HG03108 (cell line): ENCODE data around the gene CCDC33.

Source experiments
- ATAC-seq: cut with Tn5 transposase; IDR thresholded peaks from one replicate; pipeline ENCODE4 v1.9.1; 2021; ENCODE audit warnings: moderate library complexity; ENCODE audit not compliant: unreplicated experiment

The CCDC33 gene

DNA sequence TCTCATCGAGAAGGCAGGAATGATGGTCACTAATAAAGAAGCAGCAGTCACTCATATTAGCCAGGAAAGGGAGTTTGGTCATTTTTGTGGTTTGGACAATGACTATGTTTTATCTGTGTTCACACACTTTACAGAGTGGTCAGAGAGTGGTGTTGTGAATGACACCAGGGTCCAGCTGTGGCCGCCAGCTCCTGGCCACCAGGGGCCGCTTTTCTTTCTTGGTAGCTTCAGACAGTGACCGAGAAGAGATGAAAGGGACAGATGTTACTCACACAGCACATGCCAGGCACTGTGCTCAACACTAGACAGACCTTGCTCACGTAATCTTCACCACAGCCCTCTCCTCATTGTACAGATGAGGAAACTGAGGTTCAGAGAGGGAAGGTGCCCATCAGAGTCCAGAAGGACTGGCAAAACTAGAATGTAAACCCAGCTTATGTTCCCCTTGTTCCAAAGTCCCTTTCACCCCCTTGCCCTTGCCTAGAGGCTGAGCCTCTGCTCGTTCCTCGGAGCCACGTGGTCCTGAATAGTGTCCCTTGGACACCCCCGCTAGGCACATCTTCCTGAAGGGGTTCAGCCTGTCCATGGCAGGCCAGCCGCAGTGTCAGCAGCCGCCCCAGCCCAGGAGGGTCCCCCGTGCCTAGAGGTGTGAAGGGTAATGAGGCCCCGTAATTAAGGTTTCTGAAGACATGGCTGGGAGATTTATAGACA is 75.8 kb downstream of the CCDC33 start:
- no peak for ATAC-seq

DNA sequence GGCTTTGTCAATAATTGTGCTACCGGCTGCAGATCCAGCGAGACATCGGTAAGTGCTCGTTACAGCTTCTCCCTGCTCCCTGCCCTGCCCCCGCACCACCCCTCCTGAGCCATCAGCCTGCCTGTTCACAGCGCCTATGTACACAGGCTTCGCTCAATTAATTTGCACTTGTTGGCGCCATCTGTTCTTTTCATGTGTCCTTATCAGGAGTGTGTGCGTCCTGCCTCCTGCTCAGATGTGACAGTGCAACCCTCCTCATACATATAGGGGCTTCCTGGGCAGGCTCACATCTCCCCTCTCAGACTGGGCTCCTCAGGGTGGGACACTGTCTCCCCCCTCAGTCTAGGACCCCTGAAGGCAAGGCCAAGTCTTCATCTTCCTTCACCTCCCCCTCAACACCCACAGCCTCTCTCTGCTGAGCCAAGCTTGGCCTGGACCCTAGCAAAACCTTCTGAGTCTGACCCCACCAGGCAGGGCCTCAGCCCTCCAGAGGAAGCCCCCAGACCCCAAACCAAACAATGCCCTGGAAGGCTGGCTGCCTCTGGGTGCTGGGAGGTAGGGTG is 76.4 kb downstream of the CCDC33 start:
- no peak for ATAC-seq

DNA sequence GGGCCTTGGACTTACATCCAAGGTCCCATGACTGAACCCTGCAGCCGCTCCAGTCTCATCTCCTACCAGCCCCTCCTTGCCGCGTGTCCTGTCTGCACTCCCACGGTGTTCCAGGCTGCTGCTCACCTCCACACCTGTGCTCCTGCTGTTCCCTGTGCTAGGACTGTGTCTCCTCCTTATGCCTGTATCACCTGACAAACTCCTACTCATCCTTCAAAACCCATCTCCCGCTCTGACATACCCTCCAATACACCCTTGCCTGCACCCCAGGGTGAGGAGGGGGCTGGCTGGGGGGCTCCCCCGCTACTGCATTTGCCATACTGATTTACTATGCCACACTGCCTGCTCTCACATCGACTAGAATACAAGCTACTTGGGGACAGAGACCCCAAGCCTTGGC is 77.8 kb downstream of the CCDC33 start:
- ATAC-seq, result no peak

DNA sequence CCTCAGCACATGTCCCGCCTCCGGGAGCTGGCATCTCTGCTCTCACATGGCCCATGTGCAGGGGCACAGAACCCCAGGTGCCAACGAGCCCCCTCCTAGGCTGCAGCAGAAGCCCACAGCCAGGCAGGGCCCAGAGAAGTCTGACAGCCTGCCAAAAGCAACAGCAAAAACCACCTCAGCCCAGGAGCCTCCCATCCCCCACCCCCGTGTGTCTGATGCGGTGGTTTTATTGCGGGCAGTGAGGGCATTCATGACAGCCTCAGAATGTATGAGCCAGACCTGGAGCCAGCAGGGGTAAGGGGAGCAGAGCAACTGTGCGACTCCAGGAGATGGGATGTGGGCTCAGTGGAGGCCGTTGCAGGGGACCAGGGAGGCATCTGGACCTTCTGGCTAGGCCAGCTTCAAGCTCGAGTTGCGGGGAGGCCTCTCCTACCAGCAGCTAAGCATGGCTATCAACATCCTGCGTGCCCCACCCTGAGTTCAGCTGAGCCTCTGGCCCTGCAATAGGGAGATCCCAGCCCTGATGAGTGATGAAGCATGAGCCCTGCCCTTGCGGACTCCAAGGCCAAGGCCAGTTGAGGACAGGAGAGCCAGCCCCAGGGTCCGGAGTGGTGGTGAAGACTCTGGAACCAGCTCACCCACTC is 78.8 kb downstream of the CCDC33 start:
- ATAC-seq, result no peak

DNA sequence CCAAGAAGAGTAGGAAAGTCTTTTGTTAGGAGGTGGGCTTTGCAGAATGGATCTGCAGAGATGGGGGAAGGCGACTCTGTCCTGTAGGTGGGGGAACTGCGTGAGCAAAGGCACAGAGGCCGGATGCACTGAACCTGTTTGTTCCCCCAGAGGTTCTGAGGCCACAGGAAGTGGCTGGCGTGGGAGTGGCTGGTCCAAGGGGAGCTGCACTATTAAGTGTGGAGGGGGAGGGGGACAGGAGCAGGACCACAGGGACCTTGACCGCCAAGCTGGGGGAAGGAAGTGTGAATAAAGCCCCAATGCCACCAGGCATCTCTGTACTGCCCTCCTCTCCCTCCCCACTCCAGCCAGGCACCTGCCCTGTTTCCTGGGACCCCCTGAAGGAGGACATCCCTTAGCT is 79.5 kb downstream of the CCDC33 start:
- ATAC-seq, result peak; percentile 77

DNA sequence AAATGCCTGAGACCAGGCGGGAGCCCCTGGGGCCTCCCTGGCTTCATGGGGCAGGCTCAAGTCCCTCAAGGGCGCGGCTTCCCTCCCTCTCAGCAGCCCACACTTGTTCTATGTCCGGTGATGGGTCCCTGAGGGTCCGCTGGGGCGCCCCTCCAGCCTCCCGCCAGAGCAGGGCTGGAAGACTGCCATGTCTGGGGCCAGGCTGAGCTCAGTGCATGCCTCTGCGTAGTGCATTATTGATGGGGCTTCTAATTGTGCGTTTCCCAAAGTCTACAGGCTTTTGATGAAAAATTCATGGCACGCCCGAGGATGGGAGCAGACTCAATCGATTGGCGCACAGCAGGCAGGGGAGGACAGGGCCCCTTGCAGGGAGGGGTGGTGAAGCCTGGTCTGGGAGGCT is 80.0 kb downstream of the CCDC33 start:
- ATAC-seq, result no peak

DNA sequence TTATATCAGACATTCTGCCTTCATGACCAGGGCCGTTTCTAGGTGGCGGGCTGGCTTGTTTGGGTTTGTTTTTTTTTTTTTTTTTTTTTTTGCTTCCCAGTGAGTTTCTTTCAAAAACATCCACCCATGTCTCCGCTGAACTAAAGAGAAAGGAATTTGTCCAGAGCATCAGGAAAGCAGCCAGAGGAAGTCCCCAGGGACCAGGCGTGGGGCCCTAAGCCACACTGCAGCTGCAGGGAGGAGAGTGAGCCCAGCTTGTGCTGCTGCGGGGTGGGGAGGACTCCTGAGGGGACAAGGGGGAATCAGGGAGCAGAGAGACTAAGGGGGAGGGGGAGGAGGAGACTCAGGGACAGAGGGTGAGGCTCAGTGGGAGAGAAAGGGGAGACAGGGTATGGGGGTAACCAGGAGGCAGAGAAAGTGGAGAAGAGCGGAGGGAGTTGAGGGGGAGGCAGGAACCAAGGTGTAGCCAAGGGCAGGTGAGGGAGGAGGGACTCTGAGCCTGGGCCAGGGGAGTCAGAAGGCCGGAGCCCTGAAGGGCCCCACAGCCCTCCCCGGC is 81.8 kb downstream of the CCDC33 start:
- no peak for ATAC-seq

DNA sequence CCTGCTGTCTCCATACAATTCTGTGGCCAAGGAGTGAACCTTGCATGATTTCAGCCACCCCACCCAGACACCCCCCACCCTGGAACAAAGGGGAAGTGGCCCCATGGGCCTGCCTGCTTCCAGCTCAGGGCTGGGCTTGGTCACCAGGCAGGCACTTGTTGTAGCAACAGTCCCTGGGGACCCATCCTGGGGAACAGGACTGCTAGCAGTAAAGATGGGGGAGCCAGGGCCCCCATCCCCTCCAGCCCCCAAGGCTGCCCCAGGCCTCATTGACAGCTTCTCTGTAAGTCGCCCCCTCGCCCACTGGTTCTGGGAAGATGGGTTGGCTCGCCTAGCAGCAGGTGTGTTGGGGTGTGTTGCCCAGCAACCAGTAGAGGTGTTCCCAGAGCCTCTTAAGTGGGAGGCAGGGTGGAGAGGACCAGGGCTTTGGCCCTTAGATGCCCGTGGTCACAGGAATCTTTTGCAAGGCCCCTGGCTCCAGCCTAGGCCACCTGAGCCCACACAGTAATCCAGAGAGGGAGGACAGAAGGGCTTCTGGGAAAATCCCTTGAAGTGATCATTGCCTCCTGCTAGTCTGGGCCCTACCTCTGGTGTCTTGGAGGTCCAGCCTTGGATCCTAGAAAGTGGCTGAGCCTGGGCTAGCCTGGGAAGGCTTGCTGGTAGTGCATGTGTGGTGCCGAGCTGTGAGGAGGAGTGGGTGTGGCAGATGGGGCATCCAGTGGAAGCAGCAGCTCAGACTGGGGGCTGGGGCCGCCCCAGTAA is 82.4 kb downstream of the CCDC33 start:
- ATAC-seq, result no peak

DNA sequence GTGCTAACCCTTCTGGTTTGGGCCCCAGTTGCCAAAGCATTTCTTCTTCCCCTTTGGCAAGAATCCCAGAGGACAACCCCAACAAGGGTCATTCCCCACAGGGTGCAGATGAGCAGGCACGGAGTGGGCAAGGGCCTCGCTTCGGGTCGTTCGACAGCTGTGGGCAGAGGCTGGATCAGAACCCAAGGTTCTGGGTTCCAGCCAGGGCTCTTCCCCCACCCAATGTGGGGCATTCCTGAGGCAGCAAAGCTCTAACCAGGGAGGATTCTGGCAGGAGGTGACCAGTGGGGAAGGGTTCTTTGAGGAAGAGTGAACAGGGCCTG is 83.0 kb downstream of the CCDC33 start:
- no peak for ATAC-seq

DNA sequence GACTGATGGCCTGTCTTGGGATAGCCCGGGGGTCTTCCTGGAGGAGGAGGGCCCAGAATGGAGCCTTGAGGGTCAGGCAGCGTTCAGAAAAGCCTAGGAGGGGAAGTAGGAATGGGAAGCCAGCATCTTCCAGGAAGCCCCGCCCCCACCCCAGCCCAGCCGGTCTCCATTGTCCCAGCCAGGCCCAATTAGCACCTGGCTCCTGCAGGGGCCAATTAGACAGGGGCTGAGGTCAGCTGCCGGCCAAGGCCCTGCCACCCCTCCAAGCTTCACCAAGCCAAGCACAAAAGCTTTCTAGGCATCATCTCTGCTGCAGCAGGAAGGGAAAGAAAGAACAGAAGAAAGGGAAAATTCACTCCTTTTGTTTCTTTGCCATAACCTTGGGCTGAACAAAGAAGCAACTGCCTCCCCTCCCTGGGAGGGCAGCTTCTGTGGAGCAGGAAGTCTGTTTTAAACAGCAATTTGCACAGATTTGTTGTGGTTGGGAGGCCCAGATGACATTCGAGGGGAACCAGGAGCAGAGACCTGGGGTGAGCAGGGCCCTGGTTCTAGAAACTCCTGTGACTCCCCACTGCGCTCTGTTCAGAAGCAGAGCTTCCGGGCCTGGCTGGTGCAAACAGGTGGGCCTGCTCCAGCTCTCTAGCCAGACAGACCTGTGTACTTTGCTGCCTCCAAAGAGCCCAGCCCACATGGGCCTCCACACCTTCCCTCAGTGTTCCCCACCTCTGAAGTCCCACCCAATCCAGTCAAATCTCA is 83.6 kb downstream of the CCDC33 start:
- ATAC-seq, result no peak

DNA sequence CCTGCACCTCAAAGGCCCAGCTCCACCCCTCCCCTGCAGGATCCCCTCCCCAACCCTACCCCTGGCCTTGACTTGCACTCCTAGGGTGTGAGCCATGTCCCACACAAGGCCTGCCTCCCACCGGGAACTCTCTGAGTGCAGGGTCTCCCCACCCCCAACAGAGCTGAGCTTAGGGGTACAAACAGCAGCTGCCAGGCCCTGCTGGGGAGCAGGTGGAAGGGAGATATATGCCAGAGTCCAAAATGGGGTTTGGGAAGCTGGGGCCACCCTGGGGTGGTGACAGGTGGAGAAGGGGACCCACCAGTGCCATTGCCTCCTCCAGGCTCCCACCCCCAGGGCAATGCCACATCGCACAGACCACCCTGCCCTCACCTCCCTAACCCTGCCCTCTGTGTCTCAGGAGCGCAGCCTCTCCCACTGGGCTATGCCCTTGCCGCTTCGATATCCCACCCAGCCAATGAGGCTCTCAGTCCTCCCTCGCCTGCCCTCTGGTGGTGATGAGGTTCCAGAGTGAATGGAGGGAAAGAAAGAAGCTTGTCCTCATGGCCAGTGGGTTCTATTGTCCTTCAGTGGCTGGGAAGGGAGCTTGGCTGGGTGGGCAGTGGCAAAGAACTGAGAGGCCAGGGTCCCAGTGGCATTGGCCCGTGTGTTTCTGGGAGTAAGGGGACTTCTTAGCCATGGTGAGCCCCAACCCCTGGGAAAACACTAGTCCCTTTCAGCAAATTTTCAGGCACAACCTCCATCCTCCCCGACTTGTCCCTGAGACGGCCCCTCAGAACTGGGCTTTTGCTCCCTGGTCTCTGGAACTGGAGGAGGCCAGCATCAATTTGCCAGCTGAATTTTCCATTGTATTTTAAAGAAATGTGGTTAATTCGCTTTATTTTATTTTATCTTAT is 84.5 kb downstream of the CCDC33 start:
- ATAC-seq, result no peak

DNA sequence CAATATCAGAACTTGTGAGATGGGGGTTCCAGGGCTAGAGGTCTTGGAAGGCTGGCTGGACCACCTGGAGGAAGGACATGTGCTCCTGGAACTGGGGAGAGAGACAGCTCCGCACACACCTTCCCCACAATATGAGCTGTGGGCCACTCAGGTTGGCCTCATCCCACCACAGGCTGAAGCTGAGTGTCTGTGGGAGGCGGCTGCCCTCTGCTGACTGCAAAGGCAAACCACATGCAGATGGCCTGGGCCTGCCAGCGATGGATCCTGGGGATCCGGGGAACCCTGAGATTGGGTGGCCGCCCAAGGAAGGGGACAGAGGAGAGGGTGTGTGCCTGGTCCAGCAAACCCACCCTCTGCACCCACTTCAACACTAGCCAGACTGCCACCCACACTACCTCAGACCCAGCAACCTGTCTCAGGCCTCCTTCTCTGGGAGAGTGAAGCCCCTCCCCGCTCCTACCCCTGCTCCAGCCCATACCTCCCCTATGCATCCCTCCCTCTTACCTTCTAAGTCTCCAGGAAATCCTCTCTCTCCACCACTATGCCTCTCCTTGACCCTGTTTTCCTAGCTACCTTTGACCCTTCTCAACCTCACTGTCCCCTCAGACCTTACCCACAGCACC is 86.5 kb downstream of the CCDC33 start:
- ATAC-seq, result no peak

DNA sequence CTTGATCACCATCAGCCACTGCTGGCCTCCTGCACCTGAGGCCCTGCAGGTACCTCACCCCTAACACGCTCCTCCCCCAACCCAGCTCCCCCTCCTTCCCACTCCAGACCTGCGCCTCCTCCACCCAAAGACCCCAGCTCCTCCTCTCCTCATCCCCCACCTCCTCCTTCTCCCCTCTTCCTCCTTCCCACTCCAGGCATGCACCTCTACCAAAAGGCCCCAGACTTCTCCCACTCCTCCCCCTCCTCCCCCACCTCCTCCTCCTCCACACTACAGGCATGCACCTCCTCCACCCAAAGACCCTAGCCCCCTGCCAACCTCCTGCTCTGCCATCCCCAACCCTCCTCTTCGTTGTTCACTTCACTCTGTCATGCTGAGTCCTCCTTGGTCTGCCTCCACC is 88.6 kb downstream of the CCDC33 start:
- no peak for ATAC-seq

DNA sequence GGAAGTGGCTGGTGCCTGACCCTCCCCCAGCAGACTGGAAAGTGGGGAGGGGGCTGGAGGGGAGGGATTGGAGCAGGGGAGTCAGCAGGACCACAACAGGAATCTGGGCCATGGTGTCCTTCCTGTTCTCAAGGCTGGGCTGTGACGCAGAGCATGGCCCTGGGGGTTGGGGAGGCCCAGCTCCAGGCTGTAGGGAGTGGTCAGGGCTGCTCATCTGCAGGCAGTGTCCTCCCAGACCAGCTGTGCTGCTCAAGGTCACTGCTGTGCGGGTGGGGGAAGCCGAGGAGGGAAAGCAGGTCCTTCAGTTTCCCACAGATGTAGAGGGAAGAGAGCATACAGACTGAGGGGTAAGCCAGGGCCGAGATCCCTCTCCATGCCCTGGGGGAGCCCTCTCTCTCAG is 90.6 kb downstream of the CCDC33 start:
- no peak for ATAC-seq

DNA sequence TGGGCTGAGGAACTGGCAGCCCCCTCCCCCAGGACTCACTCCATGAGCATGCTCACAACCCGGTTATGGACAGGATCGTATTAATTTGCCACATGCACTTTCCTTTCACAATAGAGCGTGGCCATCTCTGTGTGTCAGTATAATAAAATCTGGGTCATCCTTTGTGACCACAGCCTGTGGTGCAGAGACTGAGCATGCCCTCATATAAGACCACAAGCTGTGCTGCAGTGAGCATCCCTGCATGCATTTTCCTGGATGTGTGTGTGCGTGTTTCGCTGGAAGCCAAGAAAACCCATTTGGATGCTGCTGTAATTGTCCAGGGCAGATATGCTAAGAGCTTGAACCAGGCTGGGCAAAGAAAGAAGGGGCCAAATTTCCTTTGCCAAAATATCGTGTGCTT is 91.6 kb downstream of the CCDC33 start:
- ATAC-seq, result no peak

DNA sequence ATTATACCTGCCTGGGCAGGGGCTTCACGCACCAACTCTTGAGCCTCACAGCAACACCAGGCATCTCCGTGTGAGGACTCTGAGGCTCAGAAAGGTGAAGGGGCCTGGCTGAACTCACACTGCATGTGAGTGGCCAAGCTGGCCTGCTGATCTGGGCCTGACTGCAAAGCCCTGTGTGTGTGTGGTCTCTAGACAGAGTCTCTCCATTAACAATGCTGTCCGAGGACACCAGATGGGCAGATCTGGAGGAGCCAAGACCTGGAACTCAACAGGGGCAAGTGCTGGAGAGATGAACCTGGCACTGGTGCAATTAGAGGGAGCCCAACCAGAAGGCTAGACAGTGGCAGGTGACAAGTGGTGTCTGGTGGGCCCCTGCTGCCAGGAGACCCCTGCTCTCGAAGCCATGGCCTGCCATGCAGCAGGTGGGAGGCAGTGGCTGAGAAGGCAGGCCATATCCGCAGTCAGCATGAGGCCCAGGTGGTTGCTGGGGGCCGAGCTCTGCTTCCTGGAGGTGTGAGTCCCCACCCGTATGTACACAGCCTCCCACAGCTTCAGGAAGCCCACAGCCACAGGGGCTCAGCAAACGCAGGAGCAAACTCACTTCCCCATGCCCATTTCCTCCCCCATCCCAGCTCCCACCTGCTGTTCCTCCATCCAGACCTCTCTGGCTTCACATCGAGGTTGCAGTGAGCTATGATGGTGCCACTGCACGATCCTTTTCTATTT is 92.4 kb downstream of the CCDC33 start:
- no peak for ATAC-seq

DNA sequence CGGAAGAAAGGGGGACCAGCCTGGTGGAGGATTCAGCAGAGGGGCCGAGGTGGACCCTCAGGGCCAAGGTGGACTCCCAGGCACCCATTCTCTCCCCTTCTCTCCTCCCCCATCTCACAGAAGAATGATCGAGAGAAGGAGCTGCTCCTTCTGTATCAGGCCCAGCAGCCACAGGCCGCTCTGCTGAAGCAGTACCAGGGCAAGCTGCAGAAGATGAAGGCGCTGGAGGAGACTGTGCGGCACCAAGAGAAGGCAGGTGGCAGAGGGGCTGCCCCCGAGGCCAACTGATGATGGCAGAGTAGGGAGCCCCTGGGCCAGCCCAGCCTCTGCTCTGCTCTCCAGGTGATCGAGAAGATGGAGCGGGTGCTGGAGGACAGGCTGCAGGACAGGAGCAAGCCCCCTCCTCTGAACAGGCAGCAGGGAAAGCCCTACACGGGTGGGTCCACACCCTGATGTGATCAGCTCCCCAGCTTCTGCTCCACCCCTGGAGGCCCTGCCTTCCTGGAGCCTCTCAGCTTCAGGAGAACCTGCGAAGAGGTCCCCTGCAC is 94.8 kb downstream of the CCDC33 start:
- ATAC-seq, result no peak

DNA sequence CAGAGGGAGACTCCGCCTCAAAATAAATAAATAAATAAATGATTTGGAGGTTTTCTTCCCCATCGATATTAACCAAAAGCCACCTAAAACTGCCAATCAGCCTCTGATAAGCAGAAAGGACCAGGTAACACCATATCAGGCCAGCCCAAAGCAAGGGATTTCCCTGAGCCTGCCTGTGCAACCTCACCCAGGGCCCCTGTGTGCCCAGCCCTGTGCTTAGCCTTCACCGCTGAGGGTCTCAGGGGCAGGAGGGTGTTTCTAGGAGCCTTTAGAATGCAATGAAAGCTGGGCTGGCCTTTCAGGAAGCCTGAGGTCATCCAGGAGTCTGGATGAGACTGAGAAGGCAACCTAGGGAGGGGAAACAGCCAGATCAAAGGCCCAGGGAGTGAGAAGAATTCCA is 95.9 kb downstream of the CCDC33 start:
- no peak for ATAC-seq

DNA sequence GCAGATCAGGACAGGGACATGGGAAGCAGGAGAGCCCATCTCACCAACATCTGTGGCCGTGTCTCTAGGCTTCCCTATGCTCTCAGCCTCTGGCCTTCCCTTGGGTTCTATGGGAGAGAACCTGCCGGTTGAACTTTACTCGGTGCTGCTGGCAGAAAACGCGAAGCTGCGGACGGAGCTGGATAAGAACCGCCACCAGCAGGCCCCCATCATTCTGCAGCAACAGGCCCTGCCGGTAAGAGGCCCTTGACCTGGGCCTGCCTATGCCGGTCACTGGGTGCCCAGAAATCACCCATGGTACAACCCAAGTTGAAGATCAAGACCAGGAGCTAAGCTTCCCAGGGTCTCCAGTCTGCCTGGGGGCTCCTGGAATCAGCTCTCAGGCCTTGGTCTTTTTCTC is 96.5 kb downstream of the CCDC33 start:
- no peak for ATAC-seq
